NCI-H1417 (cell line): Measurements from ENCODE around the gene NVL.
"Not testable (repeated sequence)": the region's sequence is repeated elsewhere in the genome, so short reads cannot be mapped to it uniquely, and the experiment has no call there.

ENCODE experiments used
- DNase-seq, 3 experiments: peaks; one replicate each; lab custom pipeline; 2025; lab: John Stamatoyannopoulos, UW

The NVL gene

DNA sequence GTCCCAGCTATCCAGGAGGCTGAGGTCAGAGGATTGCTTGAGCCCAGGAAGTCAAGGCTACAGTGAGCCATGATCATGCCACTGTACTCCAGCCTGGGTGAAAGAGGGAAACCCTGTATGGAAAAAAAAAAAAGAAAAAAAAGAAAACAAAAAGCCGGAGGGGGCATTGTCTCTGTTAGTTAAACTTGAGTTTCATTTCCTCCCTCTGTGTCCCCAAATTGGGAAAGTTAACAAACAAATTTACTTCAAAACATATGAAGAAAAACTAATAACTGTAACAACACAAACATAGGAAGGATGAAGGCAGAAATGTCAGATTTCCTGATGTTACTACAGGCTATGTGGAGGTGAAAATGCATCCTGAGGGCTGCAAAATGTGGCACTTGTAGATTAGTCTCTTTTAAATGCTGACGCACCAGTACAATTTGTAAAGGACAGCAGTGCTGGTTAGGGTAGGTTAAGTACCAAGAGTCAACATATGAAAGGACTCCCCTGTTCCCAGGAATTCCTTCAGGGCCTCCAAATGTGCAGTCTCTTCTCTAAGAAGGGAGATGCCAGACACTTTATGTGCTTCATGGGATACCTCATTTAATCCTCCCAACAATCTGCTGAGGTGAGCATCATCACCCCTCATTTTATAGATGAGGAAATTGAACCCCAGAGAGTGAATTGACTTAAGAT, 94.0 kb downstream of the NVL start:
- no peak for DNase-seq

DNA sequence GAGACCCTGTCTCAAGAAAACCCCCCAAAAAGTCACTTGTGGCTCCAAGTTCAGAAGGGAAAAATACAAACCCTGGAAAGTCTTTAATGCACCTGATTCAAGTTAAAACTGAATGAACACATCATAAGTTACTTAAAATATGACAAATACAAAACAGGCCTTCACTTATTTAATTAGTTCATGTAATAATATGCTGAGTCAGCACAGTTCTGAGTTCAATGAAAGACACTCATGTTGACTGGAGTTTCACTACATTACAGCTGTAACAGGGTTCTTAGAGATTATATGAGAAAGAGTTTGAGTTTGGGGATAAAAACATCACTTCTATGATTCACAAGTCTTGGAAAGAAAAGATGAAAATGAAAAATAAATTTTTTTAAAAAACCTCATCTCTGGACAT, 96.0 kb downstream of the NVL start:
- DNase-seq = no peak

DNA sequence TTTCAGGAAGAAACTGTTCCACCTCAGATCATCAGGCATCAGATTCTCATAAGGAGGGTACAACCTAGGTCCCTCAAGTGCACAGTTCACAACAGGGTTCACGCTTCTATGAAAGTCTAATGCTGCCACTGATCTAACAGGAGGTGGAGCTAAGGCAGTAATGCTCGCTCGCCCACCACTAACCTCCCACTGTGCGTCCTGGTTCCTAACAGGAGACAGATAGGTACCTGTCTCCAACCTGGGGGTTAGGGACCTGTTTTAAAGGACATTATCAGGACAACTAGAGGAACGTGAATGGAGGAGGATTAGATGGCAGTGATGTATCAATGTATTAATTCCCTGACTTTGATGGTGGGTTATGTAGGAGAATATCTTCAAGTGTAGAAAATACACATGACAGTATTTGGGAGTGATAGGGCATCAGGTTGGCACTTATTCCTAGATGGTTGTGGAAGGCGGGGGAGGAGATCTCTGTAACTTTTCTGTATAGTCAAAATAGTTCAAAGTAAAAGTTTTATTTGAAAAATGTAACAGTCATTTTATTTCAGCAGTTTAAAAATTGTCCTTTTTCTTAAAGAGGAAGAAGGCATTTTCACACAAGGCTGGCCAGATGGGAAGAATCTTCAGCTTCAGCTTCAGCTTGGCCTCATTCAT, 103.0 kb downstream of the NVL start:
- DNase-seq = no peak

DNA sequence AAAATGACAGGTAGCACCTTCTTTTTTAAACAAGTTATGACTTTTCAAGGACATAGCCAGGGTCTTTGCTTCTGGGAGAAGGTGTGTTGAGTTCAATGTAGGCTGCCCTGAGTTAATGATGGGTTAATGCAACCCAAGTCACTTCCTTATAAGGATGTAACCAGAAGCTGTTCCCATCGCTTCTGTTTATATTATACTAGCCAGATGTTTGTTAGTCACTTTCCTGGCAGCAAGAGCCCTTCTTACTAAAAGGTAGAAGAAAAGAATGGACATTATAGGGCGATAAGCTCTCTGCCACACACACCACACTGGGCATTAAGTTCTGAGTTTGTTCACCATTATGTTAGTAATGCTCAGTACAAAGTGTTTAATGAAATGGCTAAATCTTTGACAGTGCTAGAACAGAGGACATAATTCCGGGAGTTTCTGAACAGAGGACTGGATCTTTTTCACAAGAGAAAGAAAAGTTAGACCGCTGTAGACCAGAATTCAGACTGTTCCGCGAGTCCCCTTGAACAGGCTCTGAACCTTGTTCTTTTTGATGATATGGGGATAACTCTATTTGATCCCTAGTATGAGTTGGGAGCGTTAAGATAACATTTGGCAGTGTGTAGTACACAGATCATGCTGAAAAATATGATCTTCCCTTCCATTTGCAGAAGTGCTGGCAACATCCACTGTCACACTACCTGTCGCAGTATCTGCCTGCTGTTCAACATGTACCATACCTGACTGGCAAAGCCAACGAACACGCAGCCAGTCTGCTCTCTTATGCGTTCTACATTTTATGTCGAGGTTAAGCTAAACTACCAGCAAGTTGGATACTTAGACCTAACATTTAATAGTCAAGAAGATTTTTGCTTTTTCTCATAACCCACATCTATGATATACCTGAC, 105.9 kb downstream of the NVL start:
- DNase-seq = no peak

DNA sequence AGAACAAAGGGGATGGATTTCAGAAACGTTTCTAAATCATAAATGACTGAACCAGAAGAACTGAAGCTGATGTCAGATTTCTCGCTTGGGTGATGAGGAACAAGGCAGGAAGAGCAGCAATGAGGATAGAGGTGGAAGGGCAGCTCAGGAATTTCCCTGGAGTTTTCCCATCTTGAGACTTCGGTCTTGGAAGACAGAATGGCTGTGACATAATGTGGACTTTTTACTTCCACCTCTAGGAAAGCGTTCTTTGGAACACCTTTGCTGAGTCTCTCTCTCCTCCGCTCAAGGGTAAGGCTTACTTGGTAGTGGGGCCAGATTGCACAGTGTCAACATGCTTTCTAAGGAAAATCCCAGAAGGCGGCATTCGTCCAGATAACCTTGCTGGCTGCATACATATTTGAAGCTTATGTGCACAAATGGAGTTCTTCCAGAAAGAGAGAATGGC, 110.3 kb downstream of the NVL start:
- no peak for DNase-seq

DNA sequence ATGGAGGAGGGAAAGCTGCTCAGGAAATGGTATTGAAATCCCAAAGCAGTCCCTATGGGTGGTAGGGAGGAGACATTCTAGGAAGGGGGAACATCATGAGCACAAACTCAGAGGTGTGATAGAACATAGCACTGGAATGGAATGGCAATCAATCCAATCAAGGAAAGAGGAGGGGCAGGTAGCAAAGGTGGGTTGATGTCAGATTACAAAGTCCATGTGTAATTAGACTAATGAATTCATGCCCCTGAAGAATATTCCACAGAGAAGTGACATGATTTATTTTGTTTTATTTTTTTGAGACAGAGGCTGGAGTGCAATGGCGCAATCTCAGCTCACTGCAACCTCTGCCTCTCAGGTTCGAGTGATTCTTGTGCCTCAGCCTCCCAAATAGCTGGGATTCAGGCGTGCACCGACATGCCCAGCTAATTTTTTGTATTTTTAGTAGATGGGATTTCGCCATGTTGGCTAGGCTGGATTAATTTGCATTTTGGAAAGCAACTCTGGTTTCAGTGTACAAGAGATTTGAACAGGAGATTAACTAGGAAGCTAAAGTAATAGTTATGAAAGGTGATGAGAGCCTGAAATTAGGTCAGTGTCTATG, 110.9 kb downstream of the NVL start:
- DNase-seq = peak in 1 of 3 experiments; percentile 15

DNA sequence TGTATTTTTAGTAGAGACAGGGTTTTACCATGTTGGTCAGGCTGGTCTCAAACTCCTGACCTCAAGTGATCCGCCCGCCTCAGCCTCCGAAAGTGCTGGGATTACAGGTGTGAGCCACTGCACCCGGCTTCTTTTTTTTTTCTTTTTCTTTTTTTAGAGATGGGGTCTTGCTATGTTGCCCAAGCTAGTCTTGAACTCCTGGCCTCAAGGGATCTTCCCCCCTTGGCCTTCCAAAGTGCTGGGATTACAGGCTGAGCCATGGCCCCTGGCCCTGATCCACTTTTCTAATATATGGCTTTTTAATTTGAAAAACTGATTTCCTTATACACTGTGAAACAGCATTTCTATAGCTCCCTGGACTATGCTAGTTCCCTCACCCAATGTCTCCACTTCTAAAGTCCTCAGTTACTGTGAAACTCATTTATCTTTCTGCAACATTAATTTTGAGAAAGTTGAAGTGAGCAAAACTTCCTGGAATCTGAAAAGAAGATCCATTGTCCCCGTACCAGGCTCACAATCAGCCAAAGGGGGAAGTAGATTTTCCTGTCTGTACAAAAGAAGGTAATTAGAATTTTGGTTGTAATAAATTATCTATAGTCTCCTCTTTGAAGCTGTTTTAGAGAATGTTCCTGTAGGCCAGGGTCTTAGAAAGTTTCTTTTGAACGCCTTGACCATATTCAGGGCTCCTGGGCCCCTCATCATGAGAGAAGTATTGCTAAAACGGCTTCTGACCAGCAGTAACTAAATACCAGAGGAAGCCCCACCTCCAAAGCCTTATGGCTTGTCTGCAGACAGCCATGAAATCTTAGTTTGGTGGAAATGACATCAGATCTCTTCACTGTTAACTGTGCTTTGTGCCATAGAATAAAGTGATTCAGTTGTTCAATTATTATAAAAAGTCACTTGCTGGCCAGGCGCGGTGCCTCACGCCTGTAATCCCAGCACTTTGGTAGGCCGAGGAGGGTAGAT, 112.0 kb downstream of the NVL start:
- DNase-seq = no peak

DNA sequence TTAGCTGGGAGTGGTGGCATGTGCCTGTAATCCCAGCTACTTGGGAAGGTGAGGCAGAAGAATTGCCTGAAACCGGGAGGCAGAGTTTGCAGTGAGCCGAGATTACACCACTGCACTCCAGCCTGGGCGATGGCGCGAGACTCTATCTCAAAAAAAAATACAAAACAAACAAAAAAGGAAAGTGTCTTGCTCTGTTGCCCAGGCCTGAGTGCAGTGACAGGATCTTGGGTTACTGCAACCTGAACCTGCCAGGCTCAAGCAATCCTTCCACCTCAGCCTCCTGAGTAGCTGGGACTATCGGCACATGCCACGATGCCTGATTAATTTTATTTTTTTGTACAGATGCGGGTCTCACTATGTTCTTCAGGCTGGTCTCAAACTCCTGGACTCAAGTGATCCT, 113.6 kb downstream of the NVL start:
- DNase-seq = no peak

DNA sequence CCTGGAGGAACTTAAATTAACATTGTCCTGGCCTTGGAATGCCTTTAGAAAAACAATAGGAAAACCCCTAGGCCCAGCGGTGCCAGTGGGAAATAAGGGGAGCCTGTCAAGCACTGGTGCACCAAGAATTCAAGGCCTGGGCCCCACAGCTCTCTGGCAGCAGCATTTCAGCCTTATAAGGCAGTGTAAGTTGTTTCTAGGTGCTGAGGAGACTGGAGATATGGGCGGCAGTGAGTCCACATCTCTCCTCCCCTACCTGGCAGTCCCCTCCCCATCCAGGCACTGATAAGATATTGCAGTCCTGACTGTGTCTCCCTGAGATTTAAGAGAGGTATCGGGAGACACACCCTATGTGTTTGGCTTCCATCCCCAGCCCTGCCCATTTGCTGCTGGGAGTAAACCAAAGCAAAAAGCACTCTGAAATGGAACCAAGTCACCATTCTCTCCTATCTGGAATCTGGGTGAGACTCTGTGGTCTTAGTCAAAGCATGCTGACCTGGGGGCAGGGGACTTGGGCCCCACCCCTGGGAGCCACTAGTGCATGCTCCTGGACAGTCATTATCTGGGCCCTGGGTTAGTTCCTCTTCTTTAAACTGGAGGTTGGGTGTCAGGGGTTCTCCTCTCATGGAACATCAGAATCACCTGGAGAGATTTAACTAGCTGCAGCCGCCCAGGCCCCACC, 116.4 kb downstream of the NVL start:
- DNase-seq = no peak

DNA sequence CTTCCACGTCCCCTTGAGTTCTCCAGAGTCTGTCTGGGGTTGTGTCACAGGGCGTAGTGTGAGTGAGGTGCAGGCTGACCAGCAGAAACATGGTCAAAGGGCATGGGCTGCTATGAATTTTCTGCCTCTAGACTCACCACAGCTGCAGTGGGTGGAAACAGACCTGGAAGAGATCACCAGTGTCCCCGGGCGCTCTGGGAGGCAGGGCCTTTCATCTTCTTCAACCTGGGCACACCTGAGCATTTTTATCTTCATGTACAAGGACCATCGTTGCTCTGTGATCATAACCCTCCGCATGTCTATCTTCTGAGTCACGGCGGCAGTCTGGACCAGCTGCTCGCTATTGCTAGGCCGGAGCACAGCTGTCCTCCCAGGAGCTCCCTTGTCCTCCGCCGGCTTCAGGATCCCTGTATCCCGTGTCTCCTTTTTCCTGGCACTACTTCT, 117.3 kb downstream of the NVL start:
- DNase-seq = no peak

DNA sequence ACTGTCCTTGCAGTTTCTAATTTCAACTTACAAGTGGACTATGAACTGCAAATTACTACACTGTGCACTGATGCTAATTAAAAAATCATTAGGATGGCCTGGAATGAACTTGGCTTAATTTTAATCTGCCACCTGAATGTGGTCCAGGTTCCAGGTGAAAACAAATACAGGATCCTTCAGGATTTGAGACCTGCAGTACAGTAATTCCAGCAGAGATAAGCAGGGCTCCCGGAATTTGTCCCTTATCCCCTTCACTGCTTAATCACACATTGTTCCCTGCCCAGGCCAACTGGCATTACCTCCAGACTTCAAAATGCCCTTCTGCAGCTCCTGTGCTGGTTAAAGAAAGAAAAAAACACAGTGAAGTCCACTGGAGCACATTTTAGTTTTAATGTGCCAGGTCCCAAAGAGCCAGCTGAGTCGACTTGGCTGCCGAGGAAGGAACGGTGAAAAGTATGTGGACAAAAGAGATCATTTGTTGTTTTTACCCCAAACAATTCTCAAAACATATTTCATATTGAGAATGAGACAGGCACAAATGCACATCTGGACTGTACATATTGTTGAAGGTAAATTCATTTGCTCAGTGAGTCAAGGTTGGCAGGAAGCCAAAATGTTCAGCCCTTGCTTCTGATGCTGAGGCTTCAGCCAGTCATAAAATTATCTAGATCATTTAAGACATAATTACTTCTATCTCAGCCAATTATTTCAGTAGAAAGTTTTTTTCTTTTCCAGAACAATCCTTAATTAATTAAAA, 118.6 kb downstream of the NVL start:
- DNase-seq = peak in 2 of 3 experiments; percentile 62 to 83

DNA sequence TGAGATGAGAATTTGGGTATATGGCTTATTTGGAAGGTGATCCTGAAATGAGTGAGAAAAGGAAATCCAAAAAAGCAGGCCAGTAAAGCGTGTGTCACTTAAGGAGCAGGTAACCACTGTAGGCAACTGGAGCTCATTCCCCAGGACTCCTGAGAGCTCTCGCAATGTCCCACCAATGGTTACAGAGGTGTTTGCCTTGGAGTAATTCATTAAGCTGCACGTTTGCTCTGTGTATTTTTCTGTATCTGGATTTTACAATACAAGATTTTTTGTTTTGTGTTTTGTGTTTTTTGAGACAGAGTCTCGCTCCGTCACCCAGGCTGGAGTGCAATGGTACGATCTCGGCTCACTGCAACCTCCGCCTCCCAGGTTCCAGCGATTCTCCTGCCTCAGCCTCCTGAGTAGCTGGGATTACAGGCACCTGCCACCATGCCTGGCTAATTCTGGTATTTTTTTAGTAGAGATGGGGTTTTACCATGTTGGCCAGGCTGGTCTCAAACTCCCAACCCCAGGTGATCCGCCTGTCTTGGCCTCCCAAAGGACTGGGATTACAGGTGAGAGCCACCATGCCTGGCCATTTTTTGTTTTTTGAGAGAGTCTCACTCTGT, 123.9 kb downstream of the NVL start:
- not testable (repeated sequence) for DNase-seq

DNA sequence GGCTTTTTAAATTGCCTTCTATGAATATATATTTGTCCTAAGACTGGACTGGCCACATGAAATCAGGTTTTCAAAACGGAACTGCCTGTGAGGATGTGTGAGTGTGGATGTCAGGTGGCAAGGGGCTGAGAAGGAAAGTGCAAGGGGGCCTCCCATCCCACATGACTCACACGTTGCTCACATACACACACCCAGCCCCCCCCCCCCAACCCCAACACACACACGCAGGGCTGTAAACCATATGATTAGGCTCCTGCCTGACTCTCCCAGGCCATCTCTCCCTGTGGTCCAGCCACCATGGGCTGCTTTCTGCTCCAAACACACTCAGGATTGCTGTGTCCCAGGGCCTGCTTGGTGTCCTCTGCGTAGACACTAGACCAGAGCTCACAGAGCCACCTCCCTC, 124.5 kb downstream of the NVL start:
- DNase-seq = peak in 1 of 3 experiments; percentile 13

DNA sequence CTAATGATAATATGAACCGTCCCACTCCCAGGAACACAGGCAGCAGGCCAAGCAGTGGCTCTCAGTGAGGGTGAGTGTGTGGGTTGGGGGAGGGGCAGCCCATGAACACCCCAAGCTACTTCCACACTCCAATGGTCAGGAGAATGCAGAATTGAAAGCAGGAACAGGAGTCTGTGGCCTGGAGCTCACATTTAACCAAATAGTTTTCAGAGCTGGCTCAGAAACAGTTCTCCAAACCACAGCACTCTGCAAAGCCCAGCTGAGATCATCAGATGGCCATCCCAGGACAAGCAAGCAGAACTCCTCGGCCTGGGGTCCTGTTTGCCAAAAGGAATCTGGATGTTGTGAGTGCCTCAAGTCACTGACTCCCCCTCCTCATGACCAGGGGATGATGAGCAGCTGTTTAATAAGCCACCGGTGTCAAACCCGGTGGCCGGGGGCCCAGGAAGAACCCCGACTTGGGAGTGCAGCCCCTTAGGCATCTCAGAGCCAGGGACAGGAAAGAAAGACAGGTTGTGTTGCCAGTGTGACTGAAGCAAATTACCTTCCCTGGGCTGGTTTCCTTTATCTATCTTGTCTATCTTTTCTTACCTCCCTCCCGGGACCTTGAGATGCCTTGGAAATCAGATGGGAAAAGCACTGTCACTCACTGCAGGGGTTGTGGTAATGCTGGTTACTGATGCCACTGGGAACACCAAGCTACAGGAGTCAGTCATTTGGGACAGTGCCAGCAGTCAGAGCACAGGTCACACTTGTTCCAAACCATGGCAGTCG, 126.5 kb downstream of the NVL start:
- no peak for DNase-seq

DNA sequence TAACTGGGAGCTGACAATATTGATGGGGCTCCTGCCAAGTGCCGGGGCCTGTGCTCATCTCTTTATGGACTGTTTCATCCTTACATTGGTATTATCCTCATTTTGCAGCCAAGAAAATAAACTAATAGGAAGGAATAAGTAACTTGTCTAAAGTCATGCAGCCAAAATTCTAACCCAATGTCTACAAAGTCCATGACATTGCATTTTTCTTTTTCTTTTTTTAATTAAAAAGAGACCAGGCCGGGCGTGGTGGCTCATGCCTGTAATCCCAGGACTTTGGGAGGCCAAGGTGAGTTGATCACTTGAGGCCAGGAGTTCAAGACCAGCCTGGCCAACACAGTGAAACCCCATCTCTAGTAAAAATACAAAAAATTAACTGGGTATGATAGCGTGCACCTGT, 128.1 kb downstream of the NVL start:
- no peak for DNase-seq

DNA sequence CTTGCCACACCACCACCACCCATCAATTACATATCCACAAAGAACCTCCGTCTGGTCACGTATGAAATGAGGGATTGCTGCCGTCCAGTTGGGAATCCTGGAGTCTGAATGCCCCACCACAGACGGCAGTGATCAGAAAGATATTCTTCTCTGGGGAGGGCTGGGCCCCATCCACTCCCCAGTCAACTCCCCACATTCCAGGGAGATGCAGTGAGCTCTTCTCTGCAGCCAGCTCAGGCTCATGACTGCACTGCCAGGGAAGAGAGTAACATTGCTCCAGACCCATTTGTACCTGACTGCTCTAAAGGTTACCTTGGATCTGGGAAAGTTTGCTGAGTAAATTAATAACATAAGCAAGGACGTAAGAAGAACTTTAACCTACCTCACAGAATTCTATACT, 128.6 kb downstream of the NVL start:
- no peak for DNase-seq

DNA sequence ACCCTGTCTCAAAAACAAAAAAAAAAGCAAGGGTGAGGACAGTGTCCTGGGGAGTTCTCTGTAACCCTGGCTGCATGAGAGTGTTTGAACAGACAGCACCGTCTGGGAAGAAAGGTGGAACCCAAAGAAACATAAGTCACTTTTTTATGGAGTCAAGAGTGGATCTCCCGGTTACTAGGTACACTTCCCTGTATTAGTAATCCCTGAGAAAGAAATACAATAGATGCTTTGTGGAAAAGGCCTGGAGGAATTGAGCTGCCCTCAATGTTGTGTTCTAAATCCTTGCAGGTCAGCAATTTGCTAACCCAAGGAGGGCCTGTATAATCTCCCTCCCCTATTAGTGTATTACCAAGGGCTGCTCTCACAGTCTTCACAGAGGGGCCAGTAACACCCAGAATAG, 130.3 kb downstream of the NVL start:
- no peak for DNase-seq

DNA sequence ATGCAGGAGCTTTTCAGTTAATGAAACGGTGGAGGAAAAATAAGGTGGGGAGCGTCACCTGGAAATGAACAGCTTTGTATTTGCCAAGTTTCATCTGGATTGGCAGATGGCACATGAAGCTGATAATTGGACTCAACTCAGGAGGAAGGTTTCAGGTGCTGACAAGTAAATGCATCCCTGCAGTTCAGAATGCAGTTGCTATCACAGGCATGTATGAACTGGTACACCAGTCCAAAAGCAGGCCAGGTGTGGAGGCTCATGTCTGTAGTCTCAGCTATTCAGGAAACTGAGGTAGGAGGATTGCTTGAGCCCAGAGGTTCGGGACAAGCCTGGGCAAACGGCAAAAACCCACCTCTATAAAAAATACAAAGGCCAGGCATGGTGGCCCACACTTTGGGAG, 131.4 kb downstream of the NVL start:
- peak in 1 of 3 experiments; percentile 17 for DNase-seq
